HepG2 (cell line): Measurements from ENCODE around the gene ARPC1B. TPM values are rescaled to one million over a fixed set of nuclear protein-coding genes. Genes with fewer than 3 reads are reported as not detected.

ENCODE experiments used
- FOXC1 ChIP-seq: sonication (generic); formaldehyde crosslinking; IDR thresholded peaks from 2 replicates; pipeline ENCODE4 v1.8.0; 2022; ENCODE audit warnings: mild to moderate bottlenecking, missing genetic modification reagents, borderline replicate concordance
- KDM5A ChIP-seq: fragments of 200-600 bp; sonication (generic); IDR thresholded peaks from 2 replicates; pipeline ENCODE4 v1.7.0; 2018; ENCODE audit warnings: antibody characterized with exemption, mild to moderate bottlenecking, low read length, borderline replicate concordance
- NFKBIZ ChIP-seq: IDR thresholded peaks from 2 replicates; pipeline ENCODE4 v1.6.1; 2018; ENCODE audit warnings: missing genetic modification reagents, missing compliant biosample characterization
- ONECUT2 ChIP-seq: sonication (generic); formaldehyde crosslinking; IDR thresholded peaks from 2 replicates; pipeline ENCODE4 v1.4.0; 2020; ENCODE audit warnings: missing genetic modification reagents
- REXO4 ChIP-seq: sonication (generic); formaldehyde crosslinking; IDR thresholded peaks from 2 replicates; pipeline ENCODE4 v1.8.0; 2022; ENCODE audit warnings: missing genetic modification reagents, mild to moderate bottlenecking, borderline replicate concordance
- TP53 ChIP-seq: sonication (generic); formaldehyde crosslinking; conservative IDR thresholded peaks from 2 replicates; pipeline ENCODE4 v1.4.0; 2020; ENCODE audit warnings: missing genetic modification reagents
- ZFP1 ChIP-seq: IDR thresholded peaks from 2 replicates; pipeline ENCODE4 v1.6.1; 2016
- ZMYM2 ChIP-seq: sonication (generic); formaldehyde crosslinking; IDR thresholded peaks from 2 replicates; pipeline ENCODE4 v1.8.0; 2022; ENCODE audit warnings: mild to moderate bottlenecking, missing genetic modification reagents
- ZNF337 ChIP-seq: sonication (generic); formaldehyde crosslinking; IDR thresholded peaks from 2 replicates; pipeline ENCODE4 v1.5.1; 2020; ENCODE audit warnings: missing genetic modification reagents, low read depth, mild to moderate bottlenecking, borderline replicate concordance
- ZNF780A ChIP-seq: sonication (generic); formaldehyde crosslinking; IDR thresholded peaks from 2 replicates; pipeline ENCODE4 v1.8.0; 2022; ENCODE audit warnings: mild to moderate bottlenecking, missing genetic modification reagents, moderate library complexity
- ZNF784 ChIP-seq: sonication (generic); formaldehyde crosslinking; IDR thresholded peaks from 2 replicates; pipeline ENCODE4 v1.5.1; 2020; ENCODE audit warnings: missing genetic modification reagents, mild to moderate bottlenecking, borderline replicate concordance
- polyA plus RNA-seq, 8 experiments: library from polyadenylated mRNA; depleted of rRNA in 3 of 8; stranded (reverse) in 7 of 8; unstranded in 1 of 8; fragments of >200 nt; fragmentation: Illumina TruSeq in 4 of 8; extraction: Trizol in 4 of 8; gene quantifications; 2 replicates each; pipeline versions ENCODE4 v1.2.1 to v1.2.3, GENCODE V29; 2011 to 2016; ENCODE audit warnings: low read depth in 4 of 8, missing spikeins in 1 of 8, mixed read lengths in 1 of 8; ENCODE audit not compliant: insufficient read depth in 1 of 8
- total RNA-seq, 5 experiments: library from RNA; depleted of rRNA; stranded (reverse); fragments of >200 nt; fragmentation: Illumina TruSeq; extraction: Trizol; gene quantifications; 2 replicates each; pipeline ENCODE4 v1.2.3, GENCODE V29; 2016; ENCODE audit warnings: low read depth in 1 of 5
- TF ChIP-seq, protein P1 (sequence below): sonication (generic); formaldehyde crosslinking; IDR thresholded peaks from 2 replicates; pipeline ENCODE4 v1.4.0; 2020; ENCODE audit warnings: missing genetic modification reagents, borderline replicate concordance
- TF ChIP-seq, protein P2 (sequence below), 2 experiments: sonication (generic) in 1 of 2; formaldehyde crosslinking in 1 of 2; IDR thresholded peaks; 2 replicates each; pipeline versions ENCODE4 v1.6.1 to v1.9.0; 2014 to 2022; ENCODE audit warnings: antibody characterized with exemption in 1 of 2, borderline replicate concordance in 1 of 2, inconsistent platforms in 1 of 2, low read depth in 1 of 2, missing genetic modification reagents in 1 of 2
- TF ChIP-seq, protein P3 (sequence below): sonication (generic); formaldehyde crosslinking; IDR thresholded peaks from 2 replicates; pipeline ENCODE4 v1.4.0; 2020; ENCODE audit warnings: missing genetic modification reagents, mild to moderate bottlenecking, borderline replicate concordance

ARPC1B gene
- total and polyA plus RNA-seq, 2 of the 13 experiments (the other 11 are each of a cell fraction or from before 2014, with no cell fraction given) = 72.9 to 89.1 TPM

DNA sequence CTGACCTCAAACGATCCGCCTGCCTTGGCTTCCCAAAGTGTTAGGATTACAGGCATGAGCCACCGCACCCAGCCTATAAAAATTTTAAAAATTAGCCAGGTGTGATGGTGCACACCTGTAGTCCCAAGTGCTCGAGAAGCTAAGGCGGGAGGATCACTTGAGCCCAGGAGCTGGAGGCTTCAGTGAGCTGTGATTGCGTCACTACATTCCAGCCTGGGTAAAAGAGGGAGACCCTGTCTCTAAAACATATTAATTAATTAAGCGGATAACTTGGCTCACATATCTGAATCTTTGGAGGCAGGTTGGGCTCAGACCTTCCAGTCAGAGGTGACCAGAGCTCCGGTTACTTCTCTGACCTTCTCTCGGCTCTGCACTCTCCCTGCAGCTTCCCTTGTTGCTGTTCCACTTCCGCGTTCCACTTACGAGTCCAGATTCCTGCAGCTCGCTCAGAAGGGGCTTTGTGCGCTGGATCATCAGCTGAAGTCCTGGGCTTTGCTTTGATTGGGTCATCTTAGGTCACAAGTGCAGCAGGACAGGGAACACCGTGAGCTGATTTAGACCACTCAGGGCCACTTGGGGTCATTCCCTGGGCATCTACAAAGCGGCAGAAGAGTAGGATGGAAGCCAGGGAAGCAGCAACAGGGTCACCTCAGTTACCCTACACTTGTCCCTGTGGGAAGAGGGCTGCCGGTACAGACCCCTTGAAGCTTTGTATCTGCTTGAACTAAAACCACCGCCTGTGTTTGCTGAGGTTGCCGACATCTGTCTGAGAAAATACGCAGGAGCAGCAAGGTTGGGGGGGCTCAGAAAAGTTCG is 2.0 kb upstream of the ARPC1B start (continued):
- TF ChIP-seq, protein P1, sequence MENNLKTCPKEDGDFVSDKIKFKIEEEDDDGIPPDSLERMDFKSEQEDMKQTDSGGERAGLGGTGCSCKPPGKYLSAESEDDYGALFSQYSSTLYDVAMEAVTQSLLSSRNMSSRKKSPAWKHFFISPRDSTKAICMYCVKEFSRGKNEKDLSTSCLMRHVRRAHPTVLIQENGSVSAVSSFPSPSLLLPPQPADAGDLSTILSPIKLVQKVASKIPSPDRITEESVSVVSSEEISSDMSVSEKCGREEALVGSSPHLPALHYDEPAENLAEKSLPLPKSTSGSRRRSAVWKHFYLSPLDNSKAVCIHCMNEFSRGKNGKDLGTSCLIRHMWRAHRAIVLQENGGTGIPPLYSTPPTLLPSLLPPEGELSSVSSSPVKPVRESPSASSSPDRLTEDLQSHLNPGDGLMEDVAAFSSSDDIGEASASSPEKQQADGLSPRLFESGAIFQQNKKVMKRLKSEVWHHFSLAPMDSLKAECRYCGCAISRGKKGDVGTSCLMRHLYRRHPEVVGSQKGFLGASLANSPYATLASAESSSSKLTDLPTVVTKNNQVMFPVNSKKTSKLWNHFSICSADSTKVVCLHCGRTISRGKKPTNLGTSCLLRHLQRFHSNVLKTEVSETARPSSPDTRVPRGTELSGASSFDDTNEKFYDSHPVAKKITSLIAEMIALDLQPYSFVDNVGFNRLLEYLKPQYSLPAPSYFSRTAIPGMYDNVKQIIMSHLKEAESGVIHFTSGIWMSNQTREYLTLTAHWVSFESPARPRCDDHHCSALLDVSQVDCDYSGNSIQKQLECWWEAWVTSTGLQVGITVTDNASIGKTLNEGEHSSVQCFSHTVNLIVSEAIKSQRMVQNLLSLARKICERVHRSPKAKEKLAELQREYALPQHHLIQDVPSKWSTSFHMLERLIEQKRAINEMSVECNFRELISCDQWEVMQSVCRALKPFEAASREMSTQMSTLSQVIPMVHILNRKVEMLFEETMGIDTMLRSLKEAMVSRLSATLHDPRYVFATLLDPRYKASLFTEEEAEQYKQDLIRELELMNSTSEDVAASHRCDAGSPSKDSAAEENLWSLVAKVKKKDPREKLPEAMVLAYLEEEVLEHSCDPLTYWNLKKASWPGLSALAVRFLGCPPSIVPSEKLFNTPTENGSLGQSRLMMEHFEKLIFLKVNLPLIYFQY (CRISPR knock-in tag) = no peak
- no peak for TF ChIP-seq ZNF784
- no peak for TF ChIP-seq KDM5A
- no peak for TF ChIP-seq ONECUT2 (CRISPR knock-in tag)
- TF ChIP-seq, protein P2, sequence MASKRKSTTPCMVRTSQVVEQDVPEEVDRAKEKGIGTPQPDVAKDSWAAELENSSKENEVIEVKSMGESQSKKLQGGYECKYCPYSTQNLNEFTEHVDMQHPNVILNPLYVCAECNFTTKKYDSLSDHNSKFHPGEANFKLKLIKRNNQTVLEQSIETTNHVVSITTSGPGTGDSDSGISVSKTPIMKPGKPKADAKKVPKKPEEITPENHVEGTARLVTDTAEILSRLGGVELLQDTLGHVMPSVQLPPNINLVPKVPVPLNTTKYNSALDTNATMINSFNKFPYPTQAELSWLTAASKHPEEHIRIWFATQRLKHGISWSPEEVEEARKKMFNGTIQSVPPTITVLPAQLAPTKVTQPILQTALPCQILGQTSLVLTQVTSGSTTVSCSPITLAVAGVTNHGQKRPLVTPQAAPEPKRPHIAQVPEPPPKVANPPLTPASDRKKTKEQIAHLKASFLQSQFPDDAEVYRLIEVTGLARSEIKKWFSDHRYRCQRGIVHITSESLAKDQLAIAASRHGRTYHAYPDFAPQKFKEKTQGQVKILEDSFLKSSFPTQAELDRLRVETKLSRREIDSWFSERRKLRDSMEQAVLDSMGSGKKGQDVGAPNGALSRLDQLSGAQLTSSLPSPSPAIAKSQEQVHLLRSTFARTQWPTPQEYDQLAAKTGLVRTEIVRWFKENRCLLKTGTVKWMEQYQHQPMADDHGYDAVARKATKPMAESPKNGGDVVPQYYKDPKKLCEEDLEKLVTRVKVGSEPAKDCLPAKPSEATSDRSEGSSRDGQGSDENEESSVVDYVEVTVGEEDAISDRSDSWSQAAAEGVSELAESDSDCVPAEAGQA (IDR thresholded peaks at IDR 0.05; ENCODE audit: low read depth) = no peak
- TF ChIP-seq, protein P2 (CRISPR knock-in tag; IDR thresholded peaks at IDR 0.05; ENCODE audit: borderline replicate concordance) = no peak
- no peak for TF ChIP-seq ZMYM2 (CRISPR knock-in tag)
- TF ChIP-seq ZNF337 (CRISPR knock-in tag) = peak; percentile 74; the same call in 1 of the 2 replicates
- TF ChIP-seq ZNF780A = no peak
- no peak for TF ChIP-seq FOXC1
- no peak for TF ChIP-seq TP53
- TF ChIP-seq REXO4 (CRISPR knock-in tag) = no peak
- 0 out of 2 replicates have a peak, but pooled peaks have one; percentile 53 for TF ChIP-seq NFKBIZ
- TF ChIP-seq, protein P3, sequence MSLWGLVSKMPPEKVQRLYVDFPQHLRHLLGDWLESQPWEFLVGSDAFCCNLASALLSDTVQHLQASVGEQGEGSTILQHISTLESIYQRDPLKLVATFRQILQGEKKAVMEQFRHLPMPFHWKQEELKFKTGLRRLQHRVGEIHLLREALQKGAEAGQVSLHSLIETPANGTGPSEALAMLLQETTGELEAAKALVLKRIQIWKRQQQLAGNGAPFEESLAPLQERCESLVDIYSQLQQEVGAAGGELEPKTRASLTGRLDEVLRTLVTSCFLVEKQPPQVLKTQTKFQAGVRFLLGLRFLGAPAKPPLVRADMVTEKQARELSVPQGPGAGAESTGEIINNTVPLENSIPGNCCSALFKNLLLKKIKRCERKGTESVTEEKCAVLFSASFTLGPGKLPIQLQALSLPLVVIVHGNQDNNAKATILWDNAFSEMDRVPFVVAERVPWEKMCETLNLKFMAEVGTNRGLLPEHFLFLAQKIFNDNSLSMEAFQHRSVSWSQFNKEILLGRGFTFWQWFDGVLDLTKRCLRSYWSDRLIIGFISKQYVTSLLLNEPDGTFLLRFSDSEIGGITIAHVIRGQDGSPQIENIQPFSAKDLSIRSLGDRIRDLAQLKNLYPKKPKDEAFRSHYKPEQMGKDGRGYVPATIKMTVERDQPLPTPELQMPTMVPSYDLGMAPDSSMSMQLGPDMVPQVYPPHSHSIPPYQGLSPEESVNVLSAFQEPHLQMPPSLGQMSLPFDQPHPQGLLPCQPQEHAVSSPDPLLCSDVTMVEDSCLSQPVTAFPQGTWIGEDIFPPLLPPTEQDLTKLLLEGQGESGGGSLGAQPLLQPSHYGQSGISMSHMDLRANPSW = 0 out of 2 replicates have a peak, but pooled peaks have one; percentile 56
- no peak for TF ChIP-seq ZFP1 (CRISPR knock-in tag)
